ENCODE data around the gene SPINK4.

Gene SPINK4

GRCh38 chr9:33221568-33221884 lies 18.4 kb upstream of the SPINK4 start:
- Histone ChIP-seq H3K4me2 (ENCODE audit: low read length) (no peak overlapping the region), H3F3A (ENCODE audit: insufficient read depth, low read length) (no peaks in the 10 kb centered on the region), H3K36me3 (ENCODE audit: insufficient read depth, low read length) (no peaks in the 10 kb centered on the region), H3K79me2 (ENCODE audit: insufficient read depth, low read length) (no peaks in the 10 kb centered on the region), H4K20me1 (ENCODE audit: insufficient read depth, low read length) (no peaks in the 10 kb centered on the region), H2AFZ (ENCODE audit: low read length) (no peak overlapping the region), H3K9me3 (ENCODE audit: low read length) (no peaks in the 10 kb centered on the region), H3K27me3 (ENCODE audit: insufficient read depth, low read length) (no peaks in the 10 kb centered on the region), H3K9me2 (ENCODE audit: low read depth, low read length) (no peaks in the 10 kb centered on the region), H3K4me3 (ENCODE audit: low read depth, low read length, poor library complexity, severe bottlenecking) (no peak overlapping the region), H3K27ac (ENCODE audit: low read depth, low read length, poor library complexity, severe bottlenecking) (no peak overlapping the region), H3K4me1 (ENCODE audit: insufficient read depth, low read length, severe bottlenecking) (peaks cover 6% of the 10 kb centered on the region), H3K9ac (ENCODE audit: low read length) (no peak overlapping the region)
- TF ChIP-seq EZH2 (IDR thresholded peaks at IDR 0.05; ENCODE audit: borderline replicate concordance, low read length) = no peak
- TF ChIP-seq CTCF (IDR thresholded peaks at IDR 0.05; ENCODE audit: low read length) = no peak

- TF ChIP-seq EZH2 (IDR thresholded peaks at IDR 0.05; ENCODE audit: borderline replicate concordance, low read length) (no peak), CTCF (IDR thresholded peaks at IDR 0.05; ENCODE audit: low read length) (no peak)
- H3K36me3 ChIP-seq (ENCODE audit: insufficient read depth, low read length) = no peaks in the 10 kb centered on the region
- H3K4me3 ChIP-seq (ENCODE audit: low read depth, low read length, poor library complexity, severe bottlenecking) = no peak overlapping the region
- no peaks in the 10 kb centered on the region for H3K9me2 ChIP-seq (ENCODE audit: low read depth, low read length)
- H3K79me2 ChIP-seq (ENCODE audit: insufficient read depth, low read length) = no peaks in the 10 kb centered on the region
- no peak overlapping the region for H2AFZ ChIP-seq (ENCODE audit: low read length)
- H3K27me3 ChIP-seq (ENCODE audit: insufficient read depth, low read length) = no peaks in the 10 kb centered on the region
- no peak overlapping the region for H3K4me2 ChIP-seq (ENCODE audit: low read length)
- no peaks in the 10 kb centered on the region for H3F3A ChIP-seq (ENCODE audit: insufficient read depth, low read length)
- no peak overlapping the region for H3K27ac ChIP-seq (ENCODE audit: low read depth, low read length, poor library complexity, severe bottlenecking)
- H4K20me1 ChIP-seq (ENCODE audit: insufficient read depth, low read length) = no peaks in the 10 kb centered on the region
- no peaks in the 10 kb centered on the region for H3K9me3 ChIP-seq (ENCODE audit: low read length)
- no peak overlapping the region for H3K9ac ChIP-seq (ENCODE audit: low read length)
- peaks cover 6% of the 10 kb centered on the region for H3K4me1 ChIP-seq (ENCODE audit: insufficient read depth, low read length, severe bottlenecking)
Measured at GRCh38 chr9:33222031-33222430, 17.9 kb upstream of the SPINK4 start.

- Histone ChIP-seq H3K9me2 (ENCODE audit: low read depth, low read length) (no peaks in the 10 kb centered on the region), H3K4me3 (ENCODE audit: low read depth, low read length, poor library complexity, severe bottlenecking) (no peak overlapping the region), H3K79me2 (ENCODE audit: insufficient read depth, low read length) (no peaks in the 10 kb centered on the region), H3K36me3 (ENCODE audit: insufficient read depth, low read length) (no peaks in the 10 kb centered on the region), H3K27me3 (ENCODE audit: insufficient read depth, low read length) (no peaks in the 10 kb centered on the region; the same call in 1 of the 2 replicates), H3K9me3 (ENCODE audit: low read length) (no peaks in the 10 kb centered on the region), H3K27ac (ENCODE audit: low read depth, low read length, poor library complexity, severe bottlenecking) (no peak overlapping the region), H3F3A (ENCODE audit: insufficient read depth, low read length) (no peaks in the 10 kb centered on the region), H3K4me2 (ENCODE audit: low read length) (no peak overlapping the region), H3K9ac (ENCODE audit: low read length) (no peak overlapping the region), H4K20me1 (ENCODE audit: insufficient read depth, low read length) (no peaks in the 10 kb centered on the region), H2AFZ (ENCODE audit: low read length) (no peak overlapping the region), H3K4me1 (ENCODE audit: insufficient read depth, low read length, severe bottlenecking) (peaks cover 6% of the 10 kb centered on the region)
- TF ChIP-seq CTCF (IDR thresholded peaks at IDR 0.05; ENCODE audit: low read length) (no peak), EZH2 (IDR thresholded peaks at IDR 0.05; ENCODE audit: borderline replicate concordance, low read length) (no peak)
Measured at GRCh38 chr9:33223696-33224095, 16.3 kb upstream of the SPINK4 start.

All from OCI-LY1 (cell line).